HEK293T (cell line): ENCODE results near the gene LGALS7B.

Experiments used
- ARNT ChIP-seq: fragments of 450-650 bp; IDR thresholded peaks from 2 replicates; pipeline ENCODE4 v1.6.1; 2017; ENCODE audit warnings: mild to moderate bottlenecking
- BHLHE40 ChIP-seq: fragments of 450-650 bp; IDR thresholded peaks from 2 replicates; pipeline ENCODE4 v1.6.1; 2016; ENCODE audit warnings: mild to moderate bottlenecking, moderate library complexity, borderline replicate concordance
- CTBP1 ChIP-seq: fragments of 450-650 bp; IDR thresholded peaks from 2 replicates; pipeline ENCODE4 v1.6.1; 2016; ENCODE audit warnings: borderline replicate concordance
- FOXK2 ChIP-seq: fragments of 450-650 bp; IDR thresholded peaks from 2 replicates; pipeline ENCODE4 v1.6.1; 2016; ENCODE audit warnings: mild to moderate bottlenecking
- FOXM1 ChIP-seq: fragments of 450-650 bp; IDR thresholded peaks from 2 replicates; pipeline ENCODE4 v1.6.1; 2017; ENCODE audit warnings: mild to moderate bottlenecking, borderline replicate concordance
- HDGF ChIP-seq: fragments of 450-650 bp; IDR thresholded peaks from 2 replicates; pipeline ENCODE4 v1.6.1; 2017; ENCODE audit warnings: antibody characterized with exemption, borderline replicate concordance
- LEF1 ChIP-seq: fragments of 450-650 bp; IDR thresholded peaks from 2 replicates; pipeline ENCODE4 v1.6.1; 2017; ENCODE audit warnings: mild to moderate bottlenecking, borderline replicate concordance
- SP1 ChIP-seq: fragments of 450-650 bp; IDR thresholded peaks from 2 replicates; pipeline ENCODE4 v1.6.1; 2017
- SUZ12 ChIP-seq: fragments of 450-650 bp; IDR thresholded peaks from 2 replicates; pipeline ENCODE4 v1.6.1; 2016; ENCODE audit warnings: mild to moderate bottlenecking
- TARDBP ChIP-seq: fragments of 450-650 bp; IDR thresholded peaks from 2 replicates; pipeline ENCODE4 v1.6.1; 2016
- ZNF384 ChIP-seq: fragments of 450-650 bp; IDR thresholded peaks from 2 replicates; pipeline ENCODE4 v1.6.1; 2016
- TF ChIP-seq, protein P1 (sequence below): fragments of 450-650 bp; IDR thresholded peaks from 2 replicates; pipeline ENCODE4 v1.6.1; 2016

DNA sequence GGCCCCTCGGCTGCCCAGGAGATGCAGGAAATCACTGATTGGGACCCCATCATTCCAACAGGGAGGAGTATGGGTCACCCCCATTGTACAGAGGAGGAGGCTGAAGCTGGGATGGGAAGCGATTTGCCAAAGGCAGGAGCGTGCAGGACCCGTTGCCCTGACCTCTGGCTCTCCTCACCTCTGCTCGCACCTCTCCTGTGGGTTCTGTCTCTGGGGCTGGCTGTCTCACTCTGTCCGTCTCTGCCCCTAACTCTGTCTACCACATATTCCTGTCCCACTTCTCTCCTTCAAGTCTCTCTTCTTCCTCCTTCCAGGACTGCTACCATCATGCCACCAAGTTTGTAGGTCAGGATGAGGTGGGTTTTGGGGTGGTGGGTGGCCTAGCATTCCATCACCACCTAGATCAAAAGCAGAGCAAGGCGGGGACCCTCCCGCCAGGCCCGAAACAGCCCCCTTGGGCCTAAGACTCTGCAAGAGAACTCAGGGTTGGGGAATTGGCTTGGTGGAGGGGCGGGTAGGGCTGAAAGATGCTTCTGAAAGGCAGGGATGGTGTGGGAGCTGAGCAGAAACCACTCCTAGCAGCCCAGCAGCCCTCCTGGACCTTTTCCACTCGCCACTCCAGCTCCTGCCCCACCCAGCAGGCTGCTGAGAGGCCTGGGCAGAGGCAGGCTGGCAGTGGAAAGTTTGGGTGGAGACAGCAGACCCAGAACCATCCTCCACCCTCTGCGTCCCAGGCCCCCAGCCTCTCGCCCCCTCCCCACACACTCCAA is 14.6 kb upstream of the LGALS7B start:
- TF ChIP-seq LEF1 (no peak), ZNF384 (no peak), SUZ12 (no peak), ARNT (no peak), BHLHE40 (no peak), SP1 (no peak), FOXM1 (no peak), HDGF (no peak), TARDBP (no peak), CTBP1 (no peak), FOXK2 (no peak)
- TF ChIP-seq, protein P1, sequence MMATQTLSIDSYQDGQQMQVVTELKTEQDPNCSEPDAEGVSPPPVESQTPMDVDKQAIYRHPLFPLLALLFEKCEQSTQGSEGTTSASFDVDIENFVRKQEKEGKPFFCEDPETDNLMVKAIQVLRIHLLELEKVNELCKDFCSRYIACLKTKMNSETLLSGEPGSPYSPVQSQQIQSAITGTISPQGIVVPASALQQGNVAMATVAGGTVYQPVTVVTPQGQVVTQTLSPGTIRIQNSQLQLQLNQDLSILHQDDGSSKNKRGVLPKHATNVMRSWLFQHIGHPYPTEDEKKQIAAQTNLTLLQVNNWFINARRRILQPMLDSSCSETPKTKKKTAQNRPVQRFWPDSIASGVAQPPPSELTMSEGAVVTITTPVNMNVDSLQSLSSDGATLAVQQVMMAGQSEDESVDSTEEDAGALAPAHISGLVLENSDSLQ, result no peak
